HG03575 (cell line): ENCODE results near the gene KLHDC4.
"Not testable (repeated sequence)": the region's sequence is repeated elsewhere in the genome, so short reads cannot be mapped to it uniquely, and the experiment has no call there.

Experiments used
- ATAC-seq: cut with Tn5 transposase; IDR thresholded peaks from one replicate; pipeline ENCODE4 v1.9.1; 2021; ENCODE audit not compliant: unreplicated experiment, insufficient number of reproducible peaks, low FRiP score; ENCODE audit errors: extremely low read depth

KLHDC4 gene

GRCh38 chr16:87747626-87748414 is 18.0 kb downstream of the KLHDC4 start:
- ATAC-seq = no peak

GRCh38 chr16:87746178-87746577 is 19.6 kb downstream of the KLHDC4 start:
- no peak for ATAC-seq

GRCh38 chr16:87744750-87745514 is 20.9 kb downstream of the KLHDC4 start:
- ATAC-seq = no peak

- no peak for ATAC-seq
These were observed 22.9 kb downstream of the KLHDC4 start for GRCh38 chr16:87742781-87743490.

GRCh38 chr16:87741700-87742415 is 23.9 kb downstream of the KLHDC4 start:
- no peak for ATAC-seq

- ATAC-seq = no peak
These were observed 24.8 kb downstream of the KLHDC4 start for GRCh38 chr16:87740909-87741424.

- ATAC-seq = no peak
These were observed 25.3 kb downstream of the KLHDC4 start for GRCh38 chr16:87740441-87740840.

GRCh38 chr16:87739801-87740200 is 26.0 kb downstream of the KLHDC4 start:
- no peak for ATAC-seq

- no peak for ATAC-seq
These were observed 29.8 kb downstream of the KLHDC4 start for GRCh38 chr16:87736008-87736382.

- ATAC-seq = no peak
These were observed 30.3 kb downstream of the KLHDC4 start for GRCh38 chr16:87735270-87736007.

GRCh38 chr16:87734644-87735043 is 31.1 kb downstream of the KLHDC4 start:
- no peak for ATAC-seq

GRCh38 chr16:87733190-87733589 is 32.6 kb downstream of the KLHDC4 start:
- no peak for ATAC-seq

- ATAC-seq = no peak
These were observed 34.2 kb downstream of the KLHDC4 start for GRCh38 chr16:87731607-87732006.

GRCh38 chr16:87729266-87729954 is 36.4 kb downstream of the KLHDC4 start:
- no peak for ATAC-seq

GRCh38 chr16:87728026-87728425 is 37.8 kb downstream of the KLHDC4 start:
- ATAC-seq = no peak

GRCh38 chr16:87727346-87727745 is 38.4 kb downstream of the KLHDC4 start:
- no peak for ATAC-seq

- not testable (repeated sequence) for ATAC-seq
These were observed 39.2 kb downstream of the KLHDC4 start for GRCh38 chr16:87726577-87726976.
